ENCODE results near the gene GCLC. TPM values are rescaled to one million over a fixed set of nuclear protein-coding genes. Genes with fewer than 3 reads are reported as not detected.
"Not testable (repeated sequence)": the region's sequence is repeated elsewhere in the genome, so short reads cannot be mapped to it uniquely, and the experiment has no call there.

The GCLC gene
- total RNA-seq, 1 donor: 26.8 TPM

- Histone ChIP-seq H2AFZ (ENCODE audit: low read length) (no peak overlapping the region), H3K79me2 (ENCODE audit: insufficient read depth, low read length) (no peaks in the 10 kb centered on the region), H4K20me1 (ENCODE audit: insufficient read depth, low read length) (no peaks in the 10 kb centered on the region), H3K27ac (ENCODE audit: low read depth, low read length) (no peak overlapping the region), H3K4me3 (ENCODE audit: insufficient read depth, low read length) (no peak overlapping the region), H3K9me3 (ENCODE audit: low read depth, low read length) (no peaks in the 10 kb centered on the region), H3K27me3 (ENCODE audit: insufficient read depth, low read length) (no peaks in the 10 kb centered on the region), H3K36me3 (ENCODE audit: insufficient read depth, low read length) (no peaks in the 10 kb centered on the region), H3K4me1 (ENCODE audit: insufficient read depth, low read length) (peaks cover 12% of the 10 kb centered on the region), H3K4me2 (ENCODE audit: insufficient read depth, low read length) (no peak overlapping the region)
- no peak for DNase-seq (ENCODE audit: insufficient read length, low spot score, missing footprints)
- TF ChIP-seq, protein P1, sequence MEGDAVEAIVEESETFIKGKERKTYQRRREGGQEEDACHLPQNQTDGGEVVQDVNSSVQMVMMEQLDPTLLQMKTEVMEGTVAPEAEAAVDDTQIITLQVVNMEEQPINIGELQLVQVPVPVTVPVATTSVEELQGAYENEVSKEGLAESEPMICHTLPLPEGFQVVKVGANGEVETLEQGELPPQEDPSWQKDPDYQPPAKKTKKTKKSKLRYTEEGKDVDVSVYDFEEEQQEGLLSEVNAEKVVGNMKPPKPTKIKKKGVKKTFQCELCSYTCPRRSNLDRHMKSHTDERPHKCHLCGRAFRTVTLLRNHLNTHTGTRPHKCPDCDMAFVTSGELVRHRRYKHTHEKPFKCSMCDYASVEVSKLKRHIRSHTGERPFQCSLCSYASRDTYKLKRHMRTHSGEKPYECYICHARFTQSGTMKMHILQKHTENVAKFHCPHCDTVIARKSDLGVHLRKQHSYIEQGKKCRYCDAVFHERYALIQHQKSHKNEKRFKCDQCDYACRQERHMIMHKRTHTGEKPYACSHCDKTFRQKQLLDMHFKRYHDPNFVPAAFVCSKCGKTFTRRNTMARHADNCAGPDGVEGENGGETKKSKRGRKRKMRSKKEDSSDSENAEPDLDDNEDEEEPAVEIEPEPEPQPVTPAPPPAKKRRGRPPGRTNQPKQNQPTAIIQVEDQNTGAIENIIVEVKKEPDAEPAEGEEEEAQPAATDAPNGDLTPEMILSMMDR (IDR thresholded peaks at IDR 0.05; ENCODE audit: extremely low read depth, low read depth, low read length): no peak
Measured at GRCh38 chr6:53564401-53565065, 19.6 kb upstream of the GCLC start.

- Histone ChIP-seq H3K27me3 (ENCODE audit: insufficient read depth, low read length) (no peaks in the 10 kb centered on the region), H2AFZ (ENCODE audit: low read length) (no peak overlapping the region), H4K20me1 (ENCODE audit: insufficient read depth, low read length) (no peaks in the 10 kb centered on the region), H3K79me2 (ENCODE audit: insufficient read depth, low read length) (no peaks in the 10 kb centered on the region), H3K36me3 (ENCODE audit: insufficient read depth, low read length) (no peaks in the 10 kb centered on the region), H3K4me3 (ENCODE audit: insufficient read depth, low read length) (no peak overlapping the region), H3K27ac (ENCODE audit: low read depth, low read length) (no peak overlapping the region), H3K4me2 (ENCODE audit: insufficient read depth, low read length) (no peak overlapping the region), H3K4me1 (ENCODE audit: insufficient read depth, low read length) (no peaks in the 10 kb centered on the region), H3K9me3 (ENCODE audit: low read depth, low read length) (no peaks in the 10 kb centered on the region)
- DNase-seq (ENCODE audit: insufficient read length, low spot score, missing footprints): no peak
- TF ChIP-seq, protein P1 (IDR thresholded peaks at IDR 0.05; ENCODE audit: extremely low read depth, low read depth, low read length): no peak
Measured at GRCh38 chr6:53556986-53557715, 12.2 kb upstream of the GCLC start.

GRCh38 chr6:53553600-53553999, 8.7 kb upstream of the GCLC start:
- not testable (repeated sequence) for H3K9me3 ChIP-seq (ENCODE audit: low read depth, low read length); H2AFZ ChIP-seq (ENCODE audit: low read length); H3K4me1 ChIP-seq (ENCODE audit: insufficient read depth, low read length); DNase-seq (ENCODE audit: insufficient read length, low spot score, missing footprints); H3K27me3 ChIP-seq (ENCODE audit: insufficient read depth, low read length); H3K27ac ChIP-seq (ENCODE audit: low read depth, low read length); H4K20me1 ChIP-seq (ENCODE audit: insufficient read depth, low read length); H3K4me2 ChIP-seq (ENCODE audit: insufficient read depth, low read length); H3K79me2 ChIP-seq (ENCODE audit: insufficient read depth, low read length); H3K4me3 ChIP-seq (ENCODE audit: insufficient read depth, low read length); H3K36me3 ChIP-seq (ENCODE audit: insufficient read depth, low read length)

GRCh38 chr6:53551681-53552080, 6.8 kb upstream of the GCLC start:
- not testable (repeated sequence) for H3K79me2 ChIP-seq (ENCODE audit: insufficient read depth, low read length); H2AFZ ChIP-seq (ENCODE audit: low read length); H3K27ac ChIP-seq (ENCODE audit: low read depth, low read length)

More at GRCh38 chr6:53551681-53552080, 6.8 kb upstream of the GCLC start:
- not testable (repeated sequence) for H3K27me3 ChIP-seq (ENCODE audit: insufficient read depth, low read length); H3K4me2 ChIP-seq (ENCODE audit: insufficient read depth, low read length); DNase-seq (ENCODE audit: insufficient read length, low spot score, missing footprints); H3K36me3 ChIP-seq (ENCODE audit: insufficient read depth, low read length); H3K4me3 ChIP-seq (ENCODE audit: insufficient read depth, low read length); H4K20me1 ChIP-seq (ENCODE audit: insufficient read depth, low read length); H3K9me3 ChIP-seq (ENCODE audit: low read depth, low read length)
- H3K4me1 ChIP-seq (ENCODE audit: insufficient read depth, low read length): peaks cover 15% of the 10 kb centered on the region

Measured in osteoblast (primary cell).